Epithelial cell of alveolus of lung (primary cell): Measurements from ENCODE around the gene TBC1D13. TPM values are rescaled to one million over a fixed set of nuclear protein-coding genes. Genes with fewer than 3 reads are reported as not detected.

ENCODE experiments used
- total RNA-seq: library from RNA; depleted of rRNA; stranded (reverse); fragments of >200 nt; gene quantifications from 2 replicates; pipeline ENCODE4 v1.2.1, GENCODE V29; 2015

TBC1D13 gene, protein sequence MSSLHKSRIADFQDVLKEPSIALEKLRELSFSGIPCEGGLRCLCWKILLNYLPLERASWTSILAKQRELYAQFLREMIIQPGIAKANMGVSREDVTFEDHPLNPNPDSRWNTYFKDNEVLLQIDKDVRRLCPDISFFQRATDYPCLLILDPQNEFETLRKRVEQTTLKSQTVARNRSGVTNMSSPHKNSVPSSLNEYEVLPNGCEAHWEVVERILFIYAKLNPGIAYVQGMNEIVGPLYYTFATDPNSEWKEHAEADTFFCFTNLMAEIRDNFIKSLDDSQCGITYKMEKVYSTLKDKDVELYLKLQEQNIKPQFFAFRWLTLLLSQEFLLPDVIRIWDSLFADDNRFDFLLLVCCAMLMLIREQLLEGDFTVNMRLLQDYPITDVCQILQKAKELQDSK
- 9.7 and 20.6 TPM in 2 replicates for total RNA-seq

DNA sequence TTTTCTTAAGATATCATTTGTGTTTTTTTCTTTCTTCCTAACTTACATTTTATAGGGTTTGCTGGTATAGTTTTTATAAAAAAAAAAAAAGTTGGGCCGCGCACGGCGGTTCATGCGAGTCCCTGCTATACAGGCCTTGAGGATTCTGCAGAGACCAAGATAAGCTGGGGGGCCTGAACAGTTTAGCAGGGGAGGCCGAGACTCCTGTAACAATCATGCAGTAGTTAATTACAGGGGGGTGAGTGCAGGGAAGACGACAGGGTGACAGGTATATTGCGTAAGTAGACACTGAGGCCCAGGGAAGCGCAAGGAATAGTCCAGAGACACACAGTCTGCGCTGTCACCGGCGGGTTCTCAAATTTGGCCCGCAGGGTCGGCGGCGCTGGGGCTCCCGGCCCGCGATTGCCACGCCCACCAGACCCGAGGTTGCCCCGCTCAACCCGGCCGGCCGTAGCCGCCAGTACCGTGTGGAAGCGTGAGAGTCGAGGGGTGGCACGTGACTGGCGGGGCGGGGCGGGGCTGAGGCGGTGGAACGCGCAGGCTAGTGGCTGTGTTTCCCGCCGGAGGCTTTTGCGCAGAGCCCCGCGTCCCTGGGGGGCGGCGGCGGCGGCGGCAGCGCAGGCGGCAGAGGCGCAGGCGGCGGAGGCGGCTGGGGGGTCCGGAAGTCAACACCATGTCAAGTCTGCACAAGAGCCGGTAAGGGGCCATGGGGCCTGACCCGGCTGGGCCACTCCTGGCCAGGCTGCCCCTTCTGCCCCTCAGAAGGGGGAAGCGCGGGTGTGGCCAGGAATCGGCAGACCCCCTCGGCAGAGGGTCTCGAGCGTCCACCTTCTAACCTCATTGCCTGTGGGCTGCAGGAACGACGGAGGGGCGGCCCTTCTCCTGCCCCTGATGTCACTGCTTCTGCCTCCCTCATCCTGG lies at the start of gene TBC1D13:
Gene TBC1D13, plus strand, starts transcription at position 573 of the 921 bp plus-strand sequence. Its CDS starts 101 bp downstream, at position 674.

DNA sequence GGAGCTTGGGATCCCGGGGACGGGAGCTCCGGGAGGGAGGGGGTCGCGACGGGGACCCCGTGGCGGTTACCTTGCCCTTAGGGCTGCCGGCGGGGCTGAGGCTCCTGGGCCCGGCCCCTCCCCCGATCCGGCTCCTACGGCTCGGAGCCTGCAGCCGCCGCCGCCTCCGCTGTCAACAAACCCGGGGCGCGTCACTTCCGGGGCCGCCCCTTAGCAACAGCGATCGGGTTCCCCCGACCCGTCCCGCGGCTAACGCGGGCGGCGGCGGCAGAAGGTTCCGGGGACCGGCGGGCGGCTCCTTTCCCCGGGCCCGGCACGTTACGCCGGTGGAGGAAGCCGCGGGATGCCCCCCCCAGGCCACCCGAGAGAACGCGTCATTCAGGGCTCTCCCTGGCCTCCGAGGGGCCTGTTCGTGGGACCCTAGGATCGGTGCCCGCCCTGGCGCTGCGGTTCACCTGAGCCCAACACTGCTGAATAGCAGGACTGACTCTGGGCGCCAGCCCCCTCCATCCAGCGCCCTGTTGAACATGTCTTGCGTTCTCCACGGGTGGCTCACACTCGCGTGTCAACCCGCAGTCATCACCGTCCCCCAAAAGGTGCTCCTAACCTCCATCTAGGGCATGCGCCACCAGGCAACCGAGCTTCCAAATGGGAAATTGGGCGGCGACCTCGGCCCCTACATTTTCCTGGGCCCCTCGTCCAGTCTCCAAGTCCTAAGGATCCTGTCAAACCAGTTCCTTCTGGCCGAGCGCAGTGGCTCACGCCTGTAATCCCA lies 15.1 kb upstream of the TBC1D13 start, which contains the start of gene ZER1:
Gene ZER1, minus strand, starts transcription at position 183 of the 775 bp plus-strand sequence. CDS start 16,362 bp downstream, outside the sequence.

DNA sequence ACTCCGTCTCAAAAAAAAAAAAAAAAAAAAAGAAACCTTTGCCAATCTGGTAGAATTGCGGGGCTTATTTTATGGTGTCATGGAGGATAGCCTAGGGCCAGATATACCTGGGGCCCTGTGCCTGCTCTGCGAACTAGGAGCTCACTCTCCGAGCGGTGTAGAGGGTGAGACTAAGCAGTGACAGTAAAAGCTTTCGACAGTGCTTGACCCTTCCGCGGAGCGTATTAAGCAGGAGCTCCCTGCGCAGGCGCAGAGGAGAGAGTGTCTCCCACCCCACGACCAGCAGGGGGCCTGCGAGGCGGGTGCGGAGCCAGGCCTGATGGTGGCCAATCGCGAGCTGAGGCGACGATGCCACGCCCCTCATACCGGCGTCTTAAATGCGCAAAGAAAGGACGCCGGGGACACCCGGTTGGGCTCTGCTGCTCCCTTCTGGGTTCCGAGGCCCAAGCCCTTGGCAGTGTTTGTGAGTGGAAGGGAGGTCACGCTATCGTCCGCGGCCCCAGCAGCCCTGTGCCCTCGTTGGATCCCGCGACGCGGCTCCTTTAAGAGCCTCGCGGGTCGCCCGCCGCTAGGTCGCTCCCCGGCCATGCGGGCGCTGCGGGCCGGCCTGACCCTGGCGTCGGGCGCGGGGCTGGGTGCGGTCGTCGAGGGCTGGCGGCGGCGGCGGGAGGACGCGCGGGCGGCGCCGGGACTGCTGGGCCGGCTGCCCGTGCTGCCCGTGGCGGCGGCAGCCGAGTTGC lies 31.2 kb downstream of the TBC1D13 start, which contains the start of gene ENDOG:
Gene ENDOG, plus strand, starts transcription at position 402 of the 740 bp plus-strand sequence. Its CDS starts 185 bp downstream, at position 587.

DNA sequence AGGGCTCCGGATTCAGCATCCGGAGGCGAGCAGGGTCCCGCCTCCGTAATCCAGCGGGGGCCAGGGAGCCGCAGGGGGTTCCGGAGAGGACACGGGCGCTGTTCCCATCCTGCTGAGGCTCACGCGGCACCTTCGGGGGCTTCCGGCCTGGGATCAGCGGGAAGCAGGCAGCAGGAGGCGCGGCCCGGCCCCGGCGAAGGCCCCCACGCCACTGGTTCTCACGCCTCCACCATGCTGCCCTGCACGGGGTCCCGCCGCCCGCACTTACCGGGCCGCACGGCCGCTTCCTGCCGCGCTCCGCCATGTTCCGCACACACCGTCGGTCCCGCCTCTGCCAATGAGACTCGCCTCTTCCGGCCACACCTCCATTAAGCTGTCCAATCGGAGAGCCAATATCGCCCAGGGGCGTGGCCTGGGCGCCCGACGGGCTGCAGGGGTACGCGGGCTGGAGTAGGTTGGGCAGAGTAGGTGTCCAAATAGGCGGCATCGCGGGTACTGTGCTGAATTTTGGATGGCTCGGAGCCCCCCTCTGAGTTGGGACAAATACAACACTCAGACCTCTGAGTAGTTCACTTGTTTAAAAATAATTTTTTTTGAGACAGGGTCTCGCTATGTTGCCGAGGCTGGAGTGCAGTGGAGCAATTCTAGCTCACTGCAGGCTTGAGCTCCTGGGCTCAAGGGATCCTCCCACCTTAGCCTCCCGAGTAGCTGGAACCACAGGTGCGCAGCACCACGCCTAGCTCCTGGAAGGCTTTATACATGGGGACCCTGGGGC lies 42.6 kb downstream of the TBC1D13 start, which contains the start of gene SPOUT1:
Gene SPOUT1, minus strand, starts transcription at position 318 of the 775 bp plus-strand sequence. Its CDS starts 14 bp downstream, at position 304.

Other genes starting within 250 kb of the TBC1D13 start
- 178 and 200 TPM in 2 replicates for gene SPTAN1, start 234.7 kb upstream of the TBC1D13 start, total RNA-seq
- 33.4 and 73.4 TPM in 2 replicates for gene DYNC2I2, start 130.4 kb upstream of the TBC1D13 start, total RNA-seq
- gene SET, start 98.0 kb upstream of the TBC1D13 start, total RNA-seq: 180 and 256 TPM in 2 replicates
- 3.0 and 4.8 TPM in 2 replicates for gene PKN3, start 84.8 kb upstream of the TBC1D13 start, total RNA-seq
- 54.7 and 68.9 TPM in 2 replicates for gene ZDHHC12, start 63.1 kb upstream of the TBC1D13 start, total RNA-seq
- gene ZER1, start 15.3 kb upstream of the TBC1D13 start, total RNA-seq: 20.2 and 56.1 TPM in 2 replicates
- 16.2 and 31.7 TPM in 2 replicates for gene ENDOG, start 31.2 kb downstream of the TBC1D13 start, total RNA-seq
- 11.1 and 24.4 TPM in 2 replicates for gene SPOUT1, start 42.5 kb downstream of the TBC1D13 start, total RNA-seq
- gene KYAT1, start 94.7 kb downstream of the TBC1D13 start, total RNA-seq: 9.3 and 15.1 TPM in 2 replicates
- gene LRRC8A, start 94.9 kb downstream of the TBC1D13 start, total RNA-seq: 37.4 and 53.9 TPM in 2 replicates
- 11.9 and 16.9 TPM in 2 replicates for gene PHYHD1, start 133.7 kb downstream of the TBC1D13 start, total RNA-seq
- gene DOLK, start 160.3 kb downstream of the TBC1D13 start, total RNA-seq: 28.2 and 30.3 TPM in 2 replicates
- 30.1 and 40.9 TPM in 2 replicates for gene NUP188, start 160.4 kb downstream of the TBC1D13 start, total RNA-seq
- 25.4 and 38.4 TPM in 2 replicates for gene SH3GLB2, start 241.1 kb downstream of the TBC1D13 start, total RNA-seq
- 11.1 and 23.6 TPM in 2 replicates for gene MIGA2, start 249.4 kb downstream of the TBC1D13 start, total RNA-seq